GM12873 (cell line): ENCODE data around the gene CHMP4A.

ENCODE experiments used
- CTCF ChIP-seq: IDR thresholded peaks from 2 replicates; pipeline ENCODE4 v1.5.1; 2012; ENCODE audit warnings: low read depth, mild to moderate bottlenecking, moderate library complexity, low read length, control low read depth; ENCODE audit not compliant: insufficient read depth; ENCODE audit errors: missing control alignments

CHMP4A gene

GRCh38 chr14:24198814-24199524, 14.3 kb downstream of the CHMP4A start:
- no peak for TF ChIP-seq CTCF

GRCh38 chr14:24197056-24197450, 16.2 kb downstream of the CHMP4A start:
- no peak for TF ChIP-seq CTCF

- TF ChIP-seq CTCF: no peak
Observed at GRCh38 chr14:24196071-24197055, 16.9 kb downstream of the CHMP4A start.

GRCh38 chr14:24195186-24196070, 17.9 kb downstream of the CHMP4A start, which contains the start of gene TM9SF1:
Gene TM9SF1 (minus strand): TSS chr14:24195441. CDS start chr14:24195019, 422 bp downstream.
- TF ChIP-seq CTCF: no peak

- TF ChIP-seq CTCF: no peak
Observed at GRCh38 chr14:24194873-24195185, 18.5 kb downstream of the CHMP4A start.

GRCh38 chr14:24194186-24194872, 19.0 kb downstream of the CHMP4A start:
- TF ChIP-seq CTCF: no peak
